K562 (cell line): Measurements from ENCODE around the gene TBC1D1. TPM values are rescaled to one million over a fixed set of nuclear protein-coding genes. Genes with fewer than 3 reads are reported as not detected.

Experiments
- GABPA ChIP-seq: fragments of 200-800 bp; sonication (Bioruptor generic); conservative IDR thresholded peaks from 2 replicates; pipeline ENCODE4 v1.6.1; 2016; ENCODE audit warnings: low read depth, missing genetic modification characterization, missing compliant biosample characterization
- HDAC8 ChIP-seq: fragments of 450-650 bp; IDR thresholded peaks from 2 replicates; pipeline ENCODE4 v1.6.1; 2016; ENCODE audit warnings: mild to moderate bottlenecking, missing genetic modification characterization, moderate library complexity, missing compliant biosample characterization
- KHSRP ChIP-seq: fragments of 450-650 bp; IDR thresholded peaks from 2 replicates; pipeline ENCODE4 v1.6.1; 2017
- MLX ChIP-seq, 2 experiments: fragments of 450-650 bp in 1 of 2; sonication (generic) in 1 of 2; formaldehyde crosslinking; conservative IDR thresholded peaks; 2 replicates each; pipeline versions ENCODE4 v1.4.0 to v1.8.1; 2020 to 2022; ENCODE audit warnings: mild to moderate bottlenecking in 1 of 2, missing genetic modification reagents in 1 of 2
- MYC ChIP-seq, 2 experiments: fragments of 250-450 bp in 1 of 2; sonication (Bioruptor Pico) in 1 of 2; IDR thresholded peaks; 2 replicates each; pipeline versions ENCODE4 v1.5.1 to v1.6.1; 2012 to 2021; ENCODE audit warnings: low read depth in 2 of 2, borderline replicate concordance in 1 of 2, improper control_type of control experiment in 1 of 2, low read length in 1 of 2, mild to moderate bottlenecking in 1 of 2, moderate library complexity in 1 of 2
- NR3C1 ChIP-seq: sonication (generic); formaldehyde crosslinking; IDR thresholded peaks from 2 replicates; pipeline ENCODE4 v1.8.1; 2022; ENCODE audit warnings: missing genetic modification reagents
- RB1 ChIP-seq: fragments of 450-650 bp; IDR thresholded peaks from 2 replicates; pipeline ENCODE4 v1.6.1; 2017; ENCODE audit warnings: low read depth, mild to moderate bottlenecking
- RREB1 ChIP-seq: fragments of 250-450 bp; sonication (Bioruptor Pico); IDR thresholded peaks from 2 replicates; pipeline ENCODE4 v1.4.0; 2020
- SIX5 ChIP-seq, 2 experiments: IDR thresholded peaks; 2 replicates each; pipeline ENCODE4 v1.6.1; 2011; ENCODE audit warnings: low read length in 2 of 2, borderline replicate concordance in 1 of 2, low read depth in 1 of 2, mild to moderate bottlenecking in 1 of 2, moderate library complexity in 1 of 2; ENCODE audit not compliant: insufficient read depth in 1 of 2
- SMAD1 ChIP-seq: fragments of 150-350 bp; IDR thresholded peaks from 2 replicates; pipeline ENCODE4 v1.6.1; 2014; ENCODE audit warnings: low read length, low read depth; ENCODE audit not compliant: partially characterized antibody
- STAT6 ChIP-seq: sonication (generic); formaldehyde crosslinking; IDR thresholded peaks from 2 replicates; pipeline ENCODE4 v1.8.1; 2023; ENCODE audit warnings: mild to moderate bottlenecking, missing genetic modification reagents
- TAF15 ChIP-seq: fragments of 200-400 bp; formaldehyde crosslinking; IDR thresholded peaks from 2 replicates; pipeline ENCODE4 v1.6.1; 2017; ENCODE audit warnings: mild to moderate bottlenecking, low read depth, low read length, moderate library complexity
- TCF7L2 ChIP-seq: fragments of 150-350 bp; IDR thresholded peaks from 2 replicates; pipeline ENCODE4 v1.6.1; 2016; ENCODE audit warnings: low read depth, mild to moderate bottlenecking, low read length, moderate library complexity
- TFAM ChIP-seq: fragments of 250-450 bp; sonication (Bioruptor Pico); conservative IDR thresholded peaks from 2 replicates; pipeline ENCODE4 v1.5.0; 2021; ENCODE audit warnings: mild to moderate bottlenecking, moderate library complexity
- TGIF2 ChIP-seq: sonication (generic); formaldehyde crosslinking; IDR thresholded peaks from 2 replicates; pipeline ENCODE4 v1.8.1; 2022; ENCODE audit warnings: mild to moderate bottlenecking, missing genetic modification reagents, moderate library complexity
- ZBTB8A ChIP-seq: fragments of 450-650 bp; IDR thresholded peaks from 2 replicates; pipeline ENCODE4 v1.6.1; 2018; ENCODE audit warnings: mild to moderate bottlenecking, moderate library complexity; ENCODE audit not compliant: partially characterized antibody
- ZNF316 ChIP-seq: fragments of 450-650 bp; IDR thresholded peaks from 2 replicates; pipeline ENCODE4 v1.6.1; 2016
- ZNF431 ChIP-seq: sonication (generic); formaldehyde crosslinking; IDR thresholded peaks from 2 replicates; pipeline ENCODE4 v1.8.0; 2022; ENCODE audit warnings: mild to moderate bottlenecking, missing genetic modification reagents
- polyA plus RNA-seq, 8 experiments: library from polyadenylated mRNA; depleted of rRNA in 4 of 8; stranded (reverse) in 5 of 8; unstranded in 3 of 8; fragments of >200 nt; fragmentation: Nextera tagmentation in 2 of 8; fragmentation: Illumina TruSeq in 1 of 8; extraction: Ambion mirVana in 2 of 8; extraction: Trizol in 1 of 8; gene quantifications; 2 replicates each; pipeline versions ENCODE4 v1.2.1 to v1.2.3, GENCODE V29; 2011 to 2014; ENCODE audit warnings: inconsistent platforms in 1 of 8, missing spikeins in 1 of 8
- total RNA-seq, 7 experiments: library from RNA; depleted of rRNA in 6 of 7; stranded (reverse); fragments of >200 nt in 6 of 7; fragmentation: Illumina TruSeq in 2 of 7; extraction: Trizol in 2 of 7; gene quantifications; 2 replicates each; pipeline versions ENCODE4 v1.2.1 to v1.2.3, GENCODE V29; 2011 to 2021; ENCODE audit warnings: low replicate concordance in 1 of 7

Gene TBC1D1
- total and polyA plus RNA-seq, 9 of the 15 experiments (the other 6 are each of a cell fraction or from before 2014, with no cell fraction given) = 0.59 to 14.2 (median 8.8) TPM

GRCh38 chr4:37977471-37978247, 86.8 kb downstream of the TBC1D1 start (continued):
- TF ChIP-seq GABPA (tag) (0 out of 2 replicates have a peak, but pooled peaks have one; percentile 4), TGIF2 (CRISPR knock-in tag) (0 out of 2 replicates have a peak, but pooled peaks have one; percentile 49), ZNF316 (no peak), ZBTB8A (no peak), MLX (CRISPR knock-in tag; conservative IDR thresholded peaks at IDR 0.05) (no peak), SMAD1 (no peak), RREB1 (no peak), ZNF431 (CRISPR knock-in tag) (peak; percentile 37; the same call in 1 of the 2 replicates), MYC (IDR thresholded peaks at IDR 0.05; ENCODE audit: low read depth, low read length) (peak; percentile 52), MYC (CRISPR knock-in tag; IDR thresholded peaks at IDR 0.05; ENCODE audit: borderline replicate concordance, low read depth) (no peak), TCF7L2 (no peak), STAT6 (CRISPR knock-in tag) (no peak), KHSRP (no peak), RB1 (peak; percentile 35; the same call in 1 of the 2 replicates), TFAM (CRISPR knock-in tag) (no peak), TAF15 (no peak), SIX5 (IDR thresholded peaks at IDR 0.05; ENCODE audit: borderline replicate concordance in 1 of 2, insufficient read depth in 1 of 2, low read depth in 1 of 2, low read length in 2 of 2) (no peak), NR3C1 (peak; percentile 75), HDAC8 (tag) (no peak)
